Activated naive CD4-positive, alpha-beta T cell treated with anti-CD3 and anti-CD28 coated beads, Interleukin-2, amount 50 U/mL, for 16 hours (primary cell): Measurements from ENCODE around the gene KRT73.

Experiments used
- DNase-seq: peaks from one replicate; pipeline ENCODE4 v3.0.0-alpha.2; 2020

The KRT73 gene

GRCh38 chr12:52616680-52617402 is 1.5 kb downstream of the KRT73 start:
- DNase-seq = no peak

GRCh38 chr12:52615912-52616311 is 2.4 kb downstream of the KRT73 start:
- DNase-seq = no peak

- peak; percentile 26 for DNase-seq
Observed at GRCh38 chr12:52615208-52615868, 3.0 kb downstream of the KRT73 start.

GRCh38 chr12:52614381-52615207 is 3.8 kb downstream of the KRT73 start:
- DNase-seq = no peak

GRCh38 chr12:52613384-52614030 is 4.9 kb downstream of the KRT73 start:
- no peak for DNase-seq

- DNase-seq = no peak
Observed at GRCh38 chr12:52612431-52613383, 5.7 kb downstream of the KRT73 start.

GRCh38 chr12:52611080-52611468 is 7.3 kb downstream of the KRT73 start:
- no peak for DNase-seq

- no peak for DNase-seq
Observed at GRCh38 chr12:52608826-52609630, 9.3 kb downstream of the KRT73 start.

GRCh38 chr12:52608161-52608560 is 10.2 kb downstream of the KRT73 start:
- DNase-seq = no peak

- no peak for DNase-seq
Observed at GRCh38 chr12:52607314-52607713, 11.0 kb downstream of the KRT73 start.

- no peak for DNase-seq
Observed at GRCh38 chr12:52606581-52607218, 11.7 kb downstream of the KRT73 start.

- DNase-seq = no peak
Observed at GRCh38 chr12:52606096-52606495, 12.3 kb downstream of the KRT73 start.

GRCh38 chr12:52605542-52605941 is 12.8 kb downstream of the KRT73 start:
- DNase-seq = no peak

- DNase-seq = no peak
Observed at GRCh38 chr12:52604859-52605258, 13.5 kb downstream of the KRT73 start.

- peak; percentile 53 for DNase-seq
Observed at GRCh38 chr12:52603314-52603713, 15.0 kb downstream of the KRT73 start.

GRCh38 chr12:52602552-52602951 is 15.8 kb downstream of the KRT73 start:
- no peak for DNase-seq

- no peak for DNase-seq
Observed at GRCh38 chr12:52601671-52602070, 16.7 kb downstream of the KRT73 start.

GRCh38 chr12:52600941-52601481 is 17.3 kb downstream of the KRT73 start, which contains the start of gene KRT72:
Gene KRT72, minus strand, starts transcription at chr12:52601463. Its CDS starts 11 bp downstream, at chr12:52601452.
- no peak for DNase-seq

- DNase-seq = no peak
Observed at GRCh38 chr12:52600475-52600874, 17.9 kb downstream of the KRT73 start.

GRCh38 chr12:52600071-52600470 is 18.3 kb downstream of the KRT73 start:
- DNase-seq = no peak
